Thyroid gland (tissue), 4 donors: ENCODE results near the gene PSMC3.

Experiments used
- POLR2A ChIP-seq, 2 donors: fragments of 450-650 bp; IDR thresholded peaks; one replicate each; pipeline ENCODE4 v1.6.1; 2017; ENCODE audit warnings: antibody characterized with exemption in 2 of 2, mild to moderate bottlenecking in 2 of 2, moderate library complexity in 1 of 2
- TF ChIP-seq, protein P1 (sequence below), 6 experiments: fragments of 200-600 bp in 3 of 6; fragments of 450-650 bp in 3 of 6; sonication (generic) in 3 of 6; IDR thresholded peaks; one replicate each; pipeline ENCODE4 v1.5.1; 2016 to 2019; ENCODE audit warnings: antibody characterized with exemption in 6 of 6, mild to moderate bottlenecking in 2 of 6, inconsistent platforms in 1 of 6, moderate library complexity in 1 of 6

DNA sequence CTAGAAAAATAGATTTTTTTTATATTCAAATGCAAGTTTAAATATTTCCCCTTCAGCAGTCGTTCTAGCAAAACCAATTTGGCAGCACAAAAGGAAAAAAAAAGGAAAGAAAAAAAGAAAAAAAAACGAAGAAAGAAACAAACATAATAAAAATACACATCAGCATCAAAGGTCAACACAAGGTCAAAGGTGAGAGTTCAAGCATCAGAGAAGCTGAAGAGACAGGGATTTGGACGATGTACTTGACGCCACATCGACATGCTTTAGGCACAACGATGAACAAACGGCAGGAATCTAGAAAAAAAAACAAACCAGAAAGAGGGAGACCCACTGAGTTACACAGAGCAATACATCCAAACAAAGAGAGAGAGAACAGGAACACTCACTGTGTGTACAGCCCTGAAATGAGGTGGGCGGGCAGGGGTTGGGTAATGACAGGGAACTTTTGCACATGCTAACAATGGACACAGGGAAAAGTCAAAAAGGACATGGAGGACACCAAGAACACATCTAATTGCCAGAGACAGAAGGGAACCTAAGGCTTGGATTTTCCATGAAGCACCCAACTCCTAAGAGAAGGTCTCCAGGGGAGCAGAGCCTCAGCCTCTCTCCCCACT, 42.5 kb upstream of the PSMC3 start:
- TF ChIP-seq, protein P1, sequence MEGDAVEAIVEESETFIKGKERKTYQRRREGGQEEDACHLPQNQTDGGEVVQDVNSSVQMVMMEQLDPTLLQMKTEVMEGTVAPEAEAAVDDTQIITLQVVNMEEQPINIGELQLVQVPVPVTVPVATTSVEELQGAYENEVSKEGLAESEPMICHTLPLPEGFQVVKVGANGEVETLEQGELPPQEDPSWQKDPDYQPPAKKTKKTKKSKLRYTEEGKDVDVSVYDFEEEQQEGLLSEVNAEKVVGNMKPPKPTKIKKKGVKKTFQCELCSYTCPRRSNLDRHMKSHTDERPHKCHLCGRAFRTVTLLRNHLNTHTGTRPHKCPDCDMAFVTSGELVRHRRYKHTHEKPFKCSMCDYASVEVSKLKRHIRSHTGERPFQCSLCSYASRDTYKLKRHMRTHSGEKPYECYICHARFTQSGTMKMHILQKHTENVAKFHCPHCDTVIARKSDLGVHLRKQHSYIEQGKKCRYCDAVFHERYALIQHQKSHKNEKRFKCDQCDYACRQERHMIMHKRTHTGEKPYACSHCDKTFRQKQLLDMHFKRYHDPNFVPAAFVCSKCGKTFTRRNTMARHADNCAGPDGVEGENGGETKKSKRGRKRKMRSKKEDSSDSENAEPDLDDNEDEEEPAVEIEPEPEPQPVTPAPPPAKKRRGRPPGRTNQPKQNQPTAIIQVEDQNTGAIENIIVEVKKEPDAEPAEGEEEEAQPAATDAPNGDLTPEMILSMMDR (IDR thresholded peaks at IDR 0.05): no peak
- no peak for TF ChIP-seq POLR2A (IDR thresholded peaks at IDR 0.05)
